ENCODE measurements around the gene PLXDC2. TPM values are rescaled to one million over a fixed set of nuclear protein-coding genes. Genes with fewer than 3 reads are reported as not detected.
A peak's percentile ranks its signal among the peaks of the same experiment; 100 is the strongest.
"Not testable (repeated sequence)": the region's sequence is repeated elsewhere in the genome, so short reads cannot be mapped to it uniquely, and the experiment has no call there.

Gene PLXDC2
- 1 to 10 TPM in 1 of 5 donors, under 1 TPM in 4; 0.49 to 1.1 (median 0.56) TPM for total RNA-seq
- total RNA-seq (2013) = 1.3 TPM
- 0 to 30.4 (median 1.8) reads per million in 29 experiments for total RNA-seq

- 1% methylated on average over 44 of the region's 65 CpGs for WGBS (ENCODE audit: insufficient coverage)
- Histone ChIP-seq H3K36me3 (ENCODE audit: control insufficient read depth in 2 of 2, extremely low read depth in 1 of 2, insufficient read depth in 1 of 2, low read length in 1 of 2) (no peaks in the 10 kb centered on the region), H3K9me3 (no peaks in the 10 kb centered on the region), H3K4me3 (ENCODE audit: control insufficient read depth in 1 of 2, extremely low read depth in 1 of 2, low read length in 1 of 2) (peak within 1 kb of the TSS; percentile 12 to 57), H3K27me3 (replicated peaks in 1 of 2; ENCODE audit: control insufficient read depth in 2 of 2, extremely low read depth in 1 of 2, insufficient read depth in 2 of 2, low read length in 1 of 2) (peaks cover 3 to 29% of the 10 kb centered on the region in 2 experiments), H3K4me1 (ENCODE audit: control insufficient read depth in 1 of 2, extremely low read depth in 1 of 2, insufficient read depth in 2 of 2, low read length in 2 of 2) (peaks cover 0 to 4% of the 10 kb centered on the region in 2 experiments), H3K27ac (ENCODE audit: low read length) (no peak within 1 kb of the TSS)
- Mint-ChIP-seq H3K9me3 (peaks cover 0 to 4% (median 0%) of the 10 kb centered on the region in 3 donors), H3K4me3 (peak within 1 kb of the TSS; percentile 17 to 55 (median 45)), H3K4me1 (peaks cover 4 to 9% (median 4%) of the 10 kb centered on the region in 3 donors), H3K27me3 (peaks cover 39 to 41% of the 10 kb centered on the region in 2 donors), H3K36me3 (no peaks in the 10 kb centered on the region), H3K27ac (no peak within 1 kb of the TSS)
- ChIA-PET POLR2A (no interaction called here), CTCF (no interaction called here)
- ATAC-seq (replicated peaks in 1 of 4) (no peak), DNase-seq (peak in 2 of 35 experiments; percentile 6 to 29)
Measured at GRCh38 chr10:19816411-19817230, at the start of gene PLXDC2. Gene PLXDC2 (plus strand): TSS chr10:19816432.

GRCh38 chr10:19767876-19768275 is 48.4 kb upstream of the PLXDC2 start:
- no peak overlapping the region for H3K4me3 Mint-ChIP-seq
- H3K36me3 Mint-ChIP-seq = no peaks in the 10 kb centered on the region
- Histone ChIP-seq H3K27me3 (replicated peaks in 1 of 2; ENCODE audit: control insufficient read depth in 2 of 2, extremely low read depth in 1 of 2, insufficient read depth in 2 of 2, low read length in 1 of 2) (no peaks in the 10 kb centered on the region), H3K4me1 (ENCODE audit: control insufficient read depth in 1 of 2, extremely low read depth in 1 of 2, insufficient read depth in 2 of 2, low read length in 2 of 2) (no peaks in the 10 kb centered on the region), H3K36me3 (ENCODE audit: control insufficient read depth in 2 of 2, extremely low read depth in 1 of 2, insufficient read depth in 1 of 2, low read length in 1 of 2) (no peaks in the 10 kb centered on the region), H3K27ac (ENCODE audit: low read length) (no peak overlapping the region), H3K4me3 (ENCODE audit: control insufficient read depth in 1 of 2, extremely low read depth in 1 of 2, low read length in 1 of 2) (no peak overlapping the region), H3K9me3 (no peaks in the 10 kb centered on the region)
- CTCF ChIA-PET = no interaction called here
- DNase-seq (no peak), ATAC-seq (replicated peaks in 1 of 4) (no peak)
- peaks cover 4 to 14% (median 5%) of the 10 kb centered on the region in 3 donors for H3K9me3 Mint-ChIP-seq
- H3K4me1 Mint-ChIP-seq = no peaks in the 10 kb centered on the region
- WGBS (ENCODE audit: insufficient coverage) = no CpG with 5 or more reads among the region's 7 CpGs
- H3K27ac Mint-ChIP-seq = no peak overlapping the region
- POLR2A ChIA-PET = no interaction called here
- no peaks in the 10 kb centered on the region for H3K27me3 Mint-ChIP-seq

GRCh38 chr10:19769826-19770225 is 46.4 kb upstream of the PLXDC2 start:
- H3K4me1 Mint-ChIP-seq = not testable (repeated sequence)

GRCh38 chr10:19772972-19773371 is 43.3 kb upstream of the PLXDC2 start:
- Mint-ChIP-seq H3K27ac (no peak overlapping the region), H3K27me3 (no peaks in the 10 kb centered on the region), H3K9me3 (peaks cover 3 to 6% (median 4%) of the 10 kb centered on the region in 3 donors), H3K4me1 (no peaks in the 10 kb centered on the region), H3K36me3 (no peaks in the 10 kb centered on the region), H3K4me3 (no peak overlapping the region)
- H3K27ac ChIP-seq (ENCODE audit: low read length) = no peak overlapping the region
- H3K9me3 ChIP-seq = no peaks in the 10 kb centered on the region
- no peaks in the 10 kb centered on the region for H3K36me3 ChIP-seq (ENCODE audit: control insufficient read depth in 2 of 2, extremely low read depth in 1 of 2, insufficient read depth in 1 of 2, low read length in 1 of 2)
- H3K4me1 ChIP-seq (ENCODE audit: control insufficient read depth in 1 of 2, extremely low read depth in 1 of 2, insufficient read depth in 2 of 2, low read length in 2 of 2) = no peaks in the 10 kb centered on the region
- ChIA-PET CTCF (interaction anchor here in 1 of 2 donors (0.6 kb wide), 1 partner anchor 1522 kb away, joined by 3 read pairs; no protein-coding TSS in a partner anchor), POLR2A (no interaction called here)
- ATAC-seq (replicated peaks in 1 of 4) (no peak), DNase-seq (no peak)
- no peaks in the 10 kb centered on the region for H3K27me3 ChIP-seq (replicated peaks in 1 of 2; ENCODE audit: control insufficient read depth in 2 of 2, extremely low read depth in 1 of 2, insufficient read depth in 2 of 2, low read length in 1 of 2)
- no peak overlapping the region for H3K4me3 ChIP-seq (ENCODE audit: control insufficient read depth in 1 of 2, extremely low read depth in 1 of 2, low read length in 1 of 2)
- WGBS (ENCODE audit: insufficient coverage) = no CpG with 5 or more reads among the region's 2 CpGs

More at GRCh38 chr10:19769826-19770225, 46.4 kb upstream of the PLXDC2 start:
- ATAC-seq (replicated peaks in 1 of 4); H3K36me3 ChIP-seq (ENCODE audit: control insufficient read depth in 2 of 2, extremely low read depth in 1 of 2, insufficient read depth in 1 of 2, low read length in 1 of 2); H3K27me3 ChIP-seq (replicated peaks in 1 of 2; ENCODE audit: control insufficient read depth in 2 of 2, extremely low read depth in 1 of 2, insufficient read depth in 2 of 2, low read length in 1 of 2); H3K4me1 ChIP-seq (ENCODE audit: control insufficient read depth in 1 of 2, extremely low read depth in 1 of 2, insufficient read depth in 2 of 2, low read length in 2 of 2); POLR2A ChIA-PET; H3K4me3 ChIP-seq (ENCODE audit: control insufficient read depth in 1 of 2, extremely low read depth in 1 of 2, low read length in 1 of 2); H3K4me3 Mint-ChIP-seq; H3K27me3 Mint-ChIP-seq; CTCF ChIA-PET; H3K27ac Mint-ChIP-seq; H3K27ac ChIP-seq (ENCODE audit: low read length); DNase-seq; H3K9me3 ChIP-seq; H3K9me3 Mint-ChIP-seq; H3K36me3 Mint-ChIP-seq: not testable (repeated sequence)
- 67% methylated on average over 1 of the region's 3 CpGs for WGBS (ENCODE audit: insufficient coverage)

GRCh38 chr10:19775296-19775695 is 40.9 kb upstream of the PLXDC2 start:
- Histone ChIP-seq H3K4me3 (ENCODE audit: control insufficient read depth in 1 of 2, extremely low read depth in 1 of 2, low read length in 1 of 2) (no peak overlapping the region), H3K27ac (ENCODE audit: low read length) (no peak overlapping the region), H3K27me3 (replicated peaks in 1 of 2; ENCODE audit: control insufficient read depth in 2 of 2, extremely low read depth in 1 of 2, insufficient read depth in 2 of 2, low read length in 1 of 2) (no peaks in the 10 kb centered on the region), H3K36me3 (ENCODE audit: control insufficient read depth in 2 of 2, extremely low read depth in 1 of 2, insufficient read depth in 1 of 2, low read length in 1 of 2) (no peaks in the 10 kb centered on the region), H3K4me1 (ENCODE audit: control insufficient read depth in 1 of 2, extremely low read depth in 1 of 2, insufficient read depth in 2 of 2, low read length in 2 of 2) (no peaks in the 10 kb centered on the region), H3K9me3 (no peaks in the 10 kb centered on the region)
- no peak for DNase-seq
- Mint-ChIP-seq H3K4me1 (no peaks in the 10 kb centered on the region), H3K9me3 (peaks cover 3 to 5% (median 4%) of the 10 kb centered on the region in 3 donors), H3K4me3 (no peak overlapping the region), H3K36me3 (no peaks in the 10 kb centered on the region), H3K27me3 (no peaks in the 10 kb centered on the region), H3K27ac (no peak overlapping the region)
- POLR2A ChIA-PET = no interaction called here
- WGBS (ENCODE audit: insufficient coverage) = 17% methylated on average over 1 of the region's 2 CpGs
- CTCF ChIA-PET = no interaction called here
- no peak for ATAC-seq (replicated peaks in 1 of 4)

- no peak overlapping the region for H3K4me3 Mint-ChIP-seq
- no peak overlapping the region for H3K27ac ChIP-seq (ENCODE audit: low read length)
- CTCF ChIA-PET = no interaction called here
- H3K9me3 Mint-ChIP-seq = peaks cover 2 to 9% (median 5%) of the 10 kb centered on the region in 3 donors
- no peaks in the 10 kb centered on the region for H3K27me3 ChIP-seq (replicated peaks in 1 of 2; ENCODE audit: control insufficient read depth in 2 of 2, extremely low read depth in 1 of 2, insufficient read depth in 2 of 2, low read length in 1 of 2)
- H3K27ac Mint-ChIP-seq = no peak overlapping the region
- no peaks in the 10 kb centered on the region for H3K36me3 Mint-ChIP-seq
- no peak for DNase-seq
- no peaks in the 10 kb centered on the region for H3K9me3 ChIP-seq
- WGBS (ENCODE audit: insufficient coverage) = no CpG with 5 or more reads among the region's 2 CpGs
- no peak for ATAC-seq (replicated peaks in 1 of 4)
- no peaks in the 10 kb centered on the region for H3K4me1 ChIP-seq (ENCODE audit: control insufficient read depth in 1 of 2, extremely low read depth in 1 of 2, insufficient read depth in 2 of 2, low read length in 2 of 2)
- H3K27me3 Mint-ChIP-seq = no peaks in the 10 kb centered on the region
- POLR2A ChIA-PET = no interaction called here
- H3K4me3 ChIP-seq (ENCODE audit: control insufficient read depth in 1 of 2, extremely low read depth in 1 of 2, low read length in 1 of 2) = no peak overlapping the region
- no peaks in the 10 kb centered on the region for H3K4me1 Mint-ChIP-seq
- no peaks in the 10 kb centered on the region for H3K36me3 ChIP-seq (ENCODE audit: control insufficient read depth in 2 of 2, extremely low read depth in 1 of 2, insufficient read depth in 1 of 2, low read length in 1 of 2)
Measured at GRCh38 chr10:19777806-19778205, 38.4 kb upstream of the PLXDC2 start.

All from T-cell (primary cell).